Inferior parietal cortex (tissue), 1 donor: ENCODE measurements around the gene LIM2.

Experiments
- DNase-seq: peaks from one replicate; pipeline ENCODE4 v3.0.0-alpha.2; 2016; ENCODE audit errors: extremely low spot score

LIM2 gene

DNA sequence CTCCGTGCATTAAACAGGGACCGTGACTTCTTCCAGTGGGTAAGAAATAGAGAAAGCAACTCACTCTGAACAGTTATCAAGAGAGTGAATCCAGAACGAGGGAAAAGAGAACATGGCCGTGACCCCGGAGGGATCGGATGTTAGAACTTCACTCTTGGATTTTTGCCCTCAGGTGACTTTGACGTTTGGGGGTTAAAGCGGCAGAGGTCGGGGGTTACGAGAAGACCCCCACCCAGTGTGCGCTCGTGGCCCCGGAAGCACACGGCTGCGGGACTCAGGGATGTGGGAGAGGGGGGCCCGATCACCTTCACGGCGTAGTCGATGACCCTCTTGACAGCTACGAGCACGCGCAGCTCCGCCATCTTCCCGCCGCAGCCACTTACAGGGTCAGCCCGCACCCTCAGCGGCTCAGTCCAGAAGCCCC is 21.8 kb downstream of the LIM2 start, which contains the start of gene ETFB:
TSS of gene ETFB (minus strand) at position 424 of the 424 bp plus-strand sequence. CDS start at position 362, 62 bp downstream.
- DNase-seq, result no peak

GRCh38 chr19:51365211-51365964 is 22.4 kb downstream of the LIM2 start:
- DNase-seq, result peak; percentile 42

GRCh38 chr19:51364200-51365106 is 23.3 kb downstream of the LIM2 start:
- no peak for DNase-seq

DNA sequence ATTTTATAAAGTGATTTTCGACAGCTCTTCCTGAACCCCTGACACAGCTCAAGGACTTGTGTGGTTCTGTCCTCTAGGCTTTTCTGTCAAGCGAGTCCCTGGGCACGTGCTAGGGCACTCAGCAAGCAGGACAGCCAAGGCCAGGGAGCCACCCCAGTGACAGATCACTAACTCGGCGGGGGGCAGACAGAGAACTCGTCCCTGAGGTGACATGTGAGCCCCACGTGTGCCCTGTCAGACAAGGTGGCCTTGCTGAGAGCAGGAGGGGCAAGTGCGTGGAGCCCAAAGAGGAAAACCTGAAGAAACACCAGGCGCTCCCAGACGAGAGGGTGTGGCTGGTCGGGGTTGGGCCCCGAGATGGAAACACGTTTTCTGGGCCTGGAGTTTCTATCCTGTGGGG is 26.5 kb downstream of the LIM2 start:
- no peak for DNase-seq

- DNase-seq, result no peak
These were observed 28.5 kb downstream of the LIM2 start for GRCh38 chr19:51359294-51359693.

DNA sequence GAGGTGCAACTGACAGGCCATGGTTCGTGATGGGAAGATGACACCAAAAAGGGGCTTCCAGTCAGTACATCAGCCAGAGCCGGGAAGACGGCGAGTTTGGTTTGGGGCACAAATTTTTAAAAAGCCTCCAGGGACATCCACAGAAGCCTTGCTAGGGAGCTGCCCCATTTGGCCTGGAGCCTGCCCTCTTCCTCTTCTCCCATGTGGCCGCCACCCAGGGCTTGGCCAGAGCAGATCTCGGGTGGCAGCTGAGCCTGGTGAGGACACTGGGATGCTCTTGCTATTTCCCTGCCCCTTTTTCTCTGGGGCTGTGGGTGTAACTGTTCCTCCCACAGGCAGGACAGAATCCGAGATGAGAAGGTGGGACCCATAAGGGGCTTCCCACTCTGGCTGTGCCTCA is 29.8 kb downstream of the LIM2 start:
- no peak for DNase-seq

DNA sequence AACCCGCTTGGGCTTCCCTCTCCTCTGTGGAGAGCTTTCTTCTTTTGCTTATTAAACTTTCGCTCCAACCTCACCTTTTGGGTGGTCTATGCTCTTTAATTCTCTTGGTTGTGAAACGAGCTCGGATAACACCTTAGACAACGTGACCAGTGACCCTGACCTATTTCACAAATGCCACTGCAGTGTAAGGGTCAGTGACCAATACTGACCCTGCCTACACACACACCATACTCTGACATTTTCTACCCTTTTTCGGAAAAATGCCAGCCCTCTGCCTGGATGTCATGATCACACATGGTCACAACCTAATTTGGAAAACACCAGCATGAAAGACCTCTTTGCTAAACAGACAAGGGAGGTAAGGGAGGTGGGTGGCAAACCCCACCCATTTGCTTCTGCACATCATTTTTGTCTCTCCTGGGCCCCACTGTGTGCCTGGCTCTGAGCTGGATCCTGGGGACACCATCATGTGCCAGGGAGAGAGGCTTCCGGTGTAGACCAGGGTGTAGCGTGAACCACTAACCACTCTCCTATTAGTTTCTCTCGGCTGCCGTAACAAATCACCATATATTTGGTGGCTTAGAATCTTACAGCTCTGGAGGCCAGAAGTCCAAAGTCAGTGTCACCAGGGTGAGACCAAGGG is 31.5 kb downstream of the LIM2 start:
- no peak for DNase-seq

- peak; percentile 48 for DNase-seq
These were observed 33.0 kb downstream of the LIM2 start for GRCh38 chr19:51354742-51355148.

- no peak for DNase-seq
These were observed 33.6 kb downstream of the LIM2 start for GRCh38 chr19:51354103-51354741.

DNA sequence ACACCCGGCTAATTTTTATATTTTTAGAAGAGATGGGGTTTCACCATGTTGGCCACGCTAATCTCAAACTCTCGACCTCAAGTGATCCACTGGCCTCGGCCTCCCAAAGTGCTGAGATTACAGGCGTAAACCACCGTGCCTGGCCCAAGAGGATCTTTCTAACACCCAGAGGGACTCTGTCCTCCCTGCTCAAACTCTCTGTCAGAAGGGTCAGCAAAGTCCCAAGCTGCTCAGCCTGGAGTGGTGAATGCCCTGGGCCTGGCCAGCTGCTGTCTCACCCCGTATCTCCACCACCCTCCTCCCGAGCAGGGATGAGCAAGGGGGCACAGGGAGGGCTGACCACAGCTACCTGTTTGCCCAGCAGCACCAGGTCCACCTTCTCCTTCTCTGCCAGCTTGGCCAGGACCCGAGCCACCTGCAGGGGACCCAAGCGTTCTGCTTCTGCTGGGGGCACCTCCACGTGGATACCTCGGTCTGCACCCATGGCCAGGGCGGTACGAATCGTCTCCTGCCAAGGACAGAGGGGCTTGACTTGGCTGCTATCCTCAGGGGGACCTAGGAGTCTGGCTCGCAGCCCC is 34.9 kb downstream of the LIM2 start:
- DNase-seq, result no peak

DNA sequence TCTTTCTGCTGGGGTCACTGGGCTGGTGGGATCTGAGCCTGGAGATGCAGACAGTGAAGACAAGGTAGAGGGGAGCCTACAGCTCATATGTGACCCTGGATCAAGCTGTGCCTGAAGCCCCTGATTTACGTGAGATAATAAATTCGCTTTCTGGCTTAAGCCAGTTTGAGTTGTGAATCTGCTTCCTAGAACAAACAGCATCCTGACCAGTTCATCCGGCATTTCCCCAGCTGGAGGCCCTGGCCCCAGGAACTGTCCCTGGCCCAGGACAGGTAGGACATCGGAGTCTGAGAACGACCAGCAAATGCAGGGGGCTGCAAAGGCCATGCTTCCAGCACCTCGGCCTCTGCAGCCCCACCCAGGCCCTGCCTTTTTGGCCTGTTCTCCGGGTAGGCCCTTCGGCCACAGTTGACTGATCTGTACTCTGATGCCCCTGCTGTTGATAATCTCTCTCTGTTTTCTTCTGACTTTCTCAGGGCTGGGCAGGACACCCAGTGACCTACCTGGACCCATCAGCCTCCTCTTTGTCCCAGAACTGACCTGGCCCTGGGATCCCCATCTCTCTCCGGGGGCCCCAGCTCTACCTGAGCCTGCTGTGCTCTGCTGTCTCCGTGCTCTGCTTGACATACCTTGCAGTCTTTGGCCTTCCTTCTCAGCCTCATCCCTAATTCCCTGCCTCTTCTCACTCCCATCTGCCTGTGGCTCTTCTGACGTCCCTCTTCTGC is 36.3 kb downstream of the LIM2 start:
- no peak for DNase-seq

- no peak for DNase-seq
These were observed 40.4 kb downstream of the LIM2 start for GRCh38 chr19:51347209-51347928.

- DNase-seq, result no peak
These were observed 41.0 kb downstream of the LIM2 start for GRCh38 chr19:51346742-51347141.

GRCh38 chr19:51345076-51345620 is 42.6 kb downstream of the LIM2 start:
- DNase-seq, result no peak

- no peak for DNase-seq
These were observed 44.9 kb downstream of the LIM2 start for GRCh38 chr19:51342631-51343569.

DNA sequence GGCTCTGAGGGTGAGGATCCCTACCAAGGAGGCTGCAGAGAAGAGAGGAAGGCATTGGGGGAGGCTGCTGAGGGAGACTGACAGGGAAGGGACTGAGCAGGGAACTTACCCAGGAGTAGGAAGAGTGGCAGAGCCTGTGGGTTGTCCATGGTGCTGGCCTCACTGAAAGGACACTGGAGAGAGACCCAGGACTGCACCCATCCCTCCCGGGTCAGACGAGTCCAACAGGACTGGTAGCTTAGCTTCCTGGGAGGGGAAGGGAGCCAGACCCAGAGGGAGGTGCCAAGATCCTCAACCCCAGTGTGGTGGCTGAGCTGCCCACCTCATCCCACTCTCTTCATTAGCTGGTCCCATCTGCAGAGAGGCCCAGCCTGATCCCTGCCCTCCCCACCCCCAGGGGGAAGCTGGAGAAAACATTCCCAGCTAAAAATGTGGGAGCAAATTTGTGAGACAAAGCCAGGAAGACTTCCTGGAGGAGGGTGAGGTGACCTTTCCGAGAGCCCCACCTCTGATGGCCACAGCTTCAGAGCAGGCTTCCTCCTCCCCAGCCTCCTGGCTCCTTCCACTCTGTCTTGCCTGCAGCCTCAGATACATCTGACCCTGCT is 45.7 kb downstream of the LIM2 start, which contains the start of gene VSIG10L:
TSS of gene VSIG10L (minus strand) at position 164 of the 605 bp plus-strand sequence. CDS start at position 149, 15 bp downstream.
- DNase-seq, result no peak

GRCh38 chr19:51341066-51341465 is 46.7 kb downstream of the LIM2 start:
- no peak for DNase-seq
